Ectodermal cell (in vitro differentiated cells): ENCODE results near the gene DIP2C.

Experiments
- H3K27ac ChIP-seq: 2 replicates; pipeline ENCODE4 v1.7.0; 2013; ENCODE audit warnings: mild to moderate bottlenecking, low read depth, low read length; ENCODE audit not compliant: insufficient read depth, poor library complexity, severe bottlenecking
- H3K27me3 ChIP-seq: 2 replicates; pipeline ENCODE4 v1.7.0; 2013; ENCODE audit warnings: mild to moderate bottlenecking, low read length; ENCODE audit not compliant: insufficient read depth, control insufficient read depth, poor library complexity, severe bottlenecking
- H3K36me3 ChIP-seq: one replicate; pipeline ENCODE4 v1.7.0; 2013; ENCODE audit warnings: low read length; ENCODE audit not compliant: control insufficient read depth, insufficient read depth
- H3K4me1 ChIP-seq: one replicate; pipeline ENCODE4 v1.7.0; 2013; ENCODE audit warnings: low read length; ENCODE audit not compliant: control insufficient read depth, insufficient read depth
- H3K4me3 ChIP-seq: 2 replicates; pipeline ENCODE4 v1.7.0; 2013; ENCODE audit warnings: low read depth, low read length, control low read depth; ENCODE audit not compliant: insufficient read depth
- H3K9me3 ChIP-seq: 2 replicates; pipeline ENCODE4 v1.7.0; 2013; ENCODE audit warnings: mild to moderate bottlenecking, low read length, moderate library complexity; ENCODE audit not compliant: control insufficient read depth
- WGBS, 2 experiments: methylation state at CpG; one replicate each; pipeline ENCODE4 v1.1.7; 2013; ENCODE audit warnings: missing lambda C conversion rate in 2 of 2; 5-methylcytosine and 5-hydroxymethylcytosine counted together

DIP2C gene

DNA sequence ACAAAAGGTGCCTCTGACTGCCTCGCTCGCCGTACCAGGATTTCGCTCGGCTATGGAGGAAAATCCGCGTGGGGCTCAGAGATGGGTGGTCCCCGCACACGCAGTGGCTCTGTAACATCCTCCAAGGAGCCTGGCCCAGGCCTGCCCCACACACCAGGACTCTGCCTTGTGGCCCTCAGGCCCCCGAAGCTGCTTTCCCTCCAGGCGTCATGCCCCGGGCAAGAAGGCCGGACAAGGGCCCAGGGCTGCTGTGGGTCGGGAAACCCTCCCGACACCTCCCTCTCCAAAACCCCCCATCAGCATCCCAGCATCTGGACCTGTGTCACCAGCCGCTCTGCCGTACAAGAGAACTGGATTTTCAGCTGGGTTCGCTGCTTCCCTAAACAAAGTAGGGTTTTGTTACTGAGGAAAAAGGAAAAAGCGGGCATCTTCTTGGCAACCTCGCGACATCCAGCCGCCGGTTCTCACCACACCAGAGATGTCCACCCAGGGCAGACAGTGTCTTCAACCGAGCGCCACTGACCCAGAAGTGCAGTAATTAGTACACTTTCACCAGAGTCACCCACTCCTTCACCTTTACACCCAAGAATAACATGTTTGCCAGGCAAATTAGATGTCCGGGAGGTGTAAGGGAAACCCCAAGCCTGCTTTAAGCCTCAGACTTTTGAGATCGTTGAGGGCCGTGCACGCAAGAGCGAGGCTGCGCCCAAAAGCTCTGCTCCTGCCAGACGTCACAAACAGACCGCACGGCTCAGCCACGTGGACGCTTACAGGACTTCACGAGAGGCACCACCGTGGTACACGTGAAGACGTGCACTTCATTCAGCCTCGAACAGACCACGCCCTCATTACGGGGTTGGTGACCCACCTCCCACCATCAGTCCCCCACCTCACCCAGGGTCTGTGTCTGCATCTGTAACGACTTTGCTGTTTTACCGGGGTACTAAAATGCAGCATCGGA is 62.2 kb downstream of the DIP2C start:
- no peaks in the 10 kb centered on the region for H3K9me3 ChIP-seq
- H3K27ac ChIP-seq, result no peak overlapping the region
- H3K36me3 ChIP-seq, result no peaks in the 10 kb centered on the region
- peaks cover 6% of the 10 kb centered on the region for H3K27me3 ChIP-seq
- WGBS, 2 experiments, result 92% methylated on average over 46 of the region's 46 CpGs
- H3K4me3 ChIP-seq, result no peak overlapping the region
- H3K4me1 ChIP-seq, result peaks cover 34% of the 10 kb centered on the region

DNA sequence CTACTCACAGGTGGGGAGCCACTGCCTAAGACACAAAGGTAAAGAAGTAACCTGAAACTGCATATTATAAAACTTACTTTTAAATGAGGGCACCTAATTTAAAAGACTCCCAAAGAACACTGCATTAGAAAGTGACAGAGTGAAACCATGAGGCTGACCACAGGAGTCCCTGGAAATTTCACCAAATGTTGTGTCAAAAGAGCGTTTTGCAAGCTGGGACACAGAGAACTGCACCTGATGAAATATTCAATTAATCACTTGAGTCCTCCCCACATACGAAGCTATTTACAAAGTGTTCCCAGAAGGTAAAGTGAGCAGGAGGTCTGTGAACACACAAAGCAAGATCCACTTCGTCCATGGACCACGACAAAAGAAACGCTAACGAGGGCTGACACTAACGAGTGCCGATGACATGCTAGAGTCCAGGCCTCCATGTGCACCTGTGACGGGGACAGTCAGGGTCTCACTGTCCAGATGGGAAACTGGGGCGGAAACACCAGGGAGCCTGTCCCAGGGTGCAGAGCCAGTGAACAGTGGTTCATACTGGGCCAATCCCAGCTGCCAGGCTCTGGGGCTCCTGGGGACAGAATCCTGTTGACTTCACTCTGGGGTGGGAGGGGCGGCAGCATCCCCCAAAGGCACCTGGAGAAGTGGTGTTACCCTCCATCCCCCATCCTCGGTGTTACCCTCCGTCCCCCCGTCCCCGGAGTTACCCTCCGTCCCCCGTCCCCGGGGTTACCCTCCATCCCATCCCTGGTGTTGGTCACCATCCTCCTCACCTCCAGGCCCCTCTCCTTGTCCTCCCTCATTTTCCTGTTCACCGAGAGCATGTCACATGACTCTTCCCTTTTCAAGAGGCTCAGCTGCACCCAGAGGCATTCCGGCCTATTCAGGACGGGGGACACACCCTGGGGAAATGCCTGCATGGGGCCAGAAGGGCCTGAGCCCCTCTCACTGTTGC is 63.4 kb downstream of the DIP2C start:
- H3K4me1 ChIP-seq, result peaks cover 30% of the 10 kb centered on the region
- H3K27me3 ChIP-seq, result peaks cover 6% of the 10 kb centered on the region
- H3K4me3 ChIP-seq, result no peak overlapping the region
- WGBS, 2 experiments, result 87 to 88% methylated on average over 21 of the region's 21 CpGs
- H3K36me3 ChIP-seq, result no peaks in the 10 kb centered on the region
- no peaks in the 10 kb centered on the region for H3K9me3 ChIP-seq
- peak overlapping the region; percentile 39 for H3K27ac ChIP-seq

DNA sequence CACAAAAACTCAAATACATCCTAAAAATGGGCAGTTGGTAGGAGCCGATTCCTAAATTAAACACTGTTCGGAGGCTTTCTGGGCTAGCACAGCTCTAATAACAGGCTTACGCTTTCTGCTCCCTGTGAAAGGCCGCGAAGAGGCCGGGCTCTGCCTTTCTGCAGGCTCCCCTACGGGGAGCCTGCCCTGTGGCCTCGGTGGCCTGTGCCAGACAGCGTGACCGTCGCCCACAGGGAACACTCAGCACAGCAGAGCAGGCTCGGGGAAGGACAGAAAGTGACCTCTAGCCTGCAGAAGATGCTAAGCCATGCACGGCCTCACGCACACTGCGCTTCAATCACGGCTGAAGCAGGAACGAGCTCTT is 64.2 kb downstream of the DIP2C start:
- no peaks in the 10 kb centered on the region for H3K36me3 ChIP-seq
- H3K4me3 ChIP-seq, result no peak overlapping the region
- H3K27ac ChIP-seq, result peak overlapping the region; percentile 0
- H3K4me1 ChIP-seq, result peaks cover 29% of the 10 kb centered on the region
- WGBS, 2 experiments, result 55% methylated on average over 17 of the region's 17 CpGs
- H3K27me3 ChIP-seq, result peaks cover 6% of the 10 kb centered on the region
- no peaks in the 10 kb centered on the region for H3K9me3 ChIP-seq

DNA sequence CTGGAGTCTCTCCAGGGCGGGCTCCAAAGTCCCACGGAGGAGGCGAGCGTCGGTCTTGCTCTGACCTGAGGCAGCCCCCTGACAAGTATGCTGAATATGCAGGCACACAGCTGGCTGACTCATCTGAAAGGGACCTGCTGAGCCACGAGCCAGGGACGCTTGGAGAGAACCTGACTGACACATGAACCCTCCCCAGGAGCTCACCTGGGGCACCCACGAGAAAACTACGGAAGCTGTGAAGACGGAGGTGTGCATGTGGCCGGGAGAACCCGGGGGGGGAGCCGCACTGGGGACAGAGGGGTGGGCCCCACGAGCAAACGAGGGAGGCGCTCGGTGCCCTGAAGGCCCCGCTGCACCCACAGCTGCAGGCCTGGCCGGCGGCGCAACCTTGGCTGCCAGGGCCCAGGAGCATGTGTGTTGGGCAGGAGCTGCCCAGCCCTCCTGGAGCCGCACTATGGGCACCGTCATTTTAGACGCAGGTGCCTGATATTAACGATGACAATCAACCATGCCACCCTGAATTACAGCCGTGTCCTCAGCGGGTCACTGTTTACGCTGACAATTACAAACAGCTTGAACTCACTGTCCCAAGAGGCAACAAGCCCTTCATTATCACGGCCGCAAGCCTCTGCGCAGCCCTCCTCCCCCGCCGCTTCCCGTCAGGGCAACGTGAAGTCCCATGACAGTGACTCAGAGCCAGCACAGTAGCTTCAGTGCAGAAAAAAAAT is 64.7 kb downstream of the DIP2C start:
- WGBS, 2 experiments, result 21 to 23% methylated on average over 35 of the region's 35 CpGs
- Histone ChIP-seq H3K4me1 (peaks cover 29% of the 10 kb centered on the region), H3K4me3 (no peak overlapping the region), H3K27ac (peak overlapping the region; percentile 0), H3K27me3 (peaks cover 6% of the 10 kb centered on the region), H3K36me3 (no peaks in the 10 kb centered on the region), H3K9me3 (no peaks in the 10 kb centered on the region)

DNA sequence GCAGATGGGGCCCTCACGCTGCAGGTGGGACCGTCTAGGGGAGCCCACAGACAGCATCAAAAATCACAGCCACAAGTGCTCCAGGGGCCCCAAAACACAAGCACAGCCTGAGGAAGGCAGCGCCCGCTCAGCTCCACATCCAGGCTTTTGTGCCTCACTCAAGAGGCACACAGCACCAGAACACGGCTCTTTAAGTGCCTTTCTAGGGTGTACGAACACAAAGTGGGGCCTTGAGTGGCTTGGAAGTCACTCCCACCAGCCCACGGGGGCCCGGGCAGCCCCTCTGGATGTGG is 65.2 kb downstream of the DIP2C start:
- WGBS, 2 experiments, result 49 to 56% methylated on average over 8 of the region's 8 CpGs
- no peak overlapping the region for H3K4me3 ChIP-seq
- H3K4me1 ChIP-seq, result peaks cover 29% of the 10 kb centered on the region
- peaks cover 6% of the 10 kb centered on the region for H3K27me3 ChIP-seq
- H3K9me3 ChIP-seq, result no peaks in the 10 kb centered on the region
- H3K36me3 ChIP-seq, result no peaks in the 10 kb centered on the region
- no peak overlapping the region for H3K27ac ChIP-seq

DNA sequence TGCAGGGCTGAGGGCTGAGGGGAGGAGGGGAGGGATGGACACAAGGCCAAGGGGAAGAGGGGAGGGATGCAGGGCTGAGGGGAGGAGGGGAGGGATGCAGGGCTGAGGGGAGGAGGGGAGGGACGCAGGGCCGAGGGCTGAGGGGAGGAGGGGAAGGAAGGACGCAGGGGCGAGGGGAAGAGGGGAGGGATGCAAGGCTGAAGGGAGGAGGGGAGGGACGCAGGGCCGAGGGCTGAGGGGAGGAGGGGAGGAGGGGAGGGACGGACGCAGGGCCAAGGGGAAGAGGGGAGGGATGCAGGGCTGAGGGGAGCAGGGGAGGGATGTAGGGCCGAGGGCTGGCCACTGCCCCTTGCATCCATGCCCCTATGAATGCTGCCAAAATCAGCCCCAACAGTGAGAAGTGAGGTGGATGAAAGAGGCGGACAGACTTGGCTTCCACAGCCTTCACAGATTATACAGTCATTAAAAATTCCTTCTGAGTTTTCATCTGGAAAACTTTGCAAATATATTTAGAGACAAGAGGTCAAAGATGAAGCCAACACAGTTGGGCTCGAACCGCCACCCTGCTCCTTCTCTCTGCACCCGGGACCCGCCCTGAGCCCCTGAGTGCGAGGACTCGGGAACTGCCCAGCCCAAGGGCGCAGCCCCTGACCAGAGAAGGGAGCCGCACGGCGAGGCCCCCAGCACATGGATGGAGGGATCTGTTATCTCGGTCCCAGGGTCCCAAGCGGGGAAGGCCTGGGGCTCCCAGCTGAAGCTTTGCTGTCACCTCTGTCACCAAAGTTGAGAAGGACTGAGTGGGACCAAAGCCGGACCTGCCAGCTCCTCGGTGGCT is 65.8 kb downstream of the DIP2C start:
- H3K4me3 ChIP-seq, result no peak overlapping the region

DNA sequence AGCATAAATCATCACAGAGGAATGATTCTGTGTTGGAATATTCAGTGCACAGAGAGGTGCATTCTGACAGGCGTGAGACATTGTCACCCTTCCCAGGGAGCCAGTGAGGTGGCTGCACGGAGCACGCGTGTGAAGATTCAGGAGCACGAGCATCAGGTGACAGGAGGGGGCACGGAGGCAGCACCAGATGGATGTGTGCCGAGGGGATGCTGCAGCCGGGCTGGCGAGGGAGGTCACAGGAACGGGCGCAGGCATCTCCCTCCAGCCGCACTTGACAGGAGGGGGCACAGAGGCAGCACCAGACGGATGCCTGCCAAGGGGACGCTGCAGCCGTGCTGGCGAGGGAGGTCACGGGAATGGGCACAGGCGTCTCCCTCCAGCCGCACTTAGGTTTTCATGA is 66.5 kb downstream of the DIP2C start:
- no peaks in the 10 kb centered on the region for H3K36me3 ChIP-seq
- peaks cover 6% of the 10 kb centered on the region for H3K27me3 ChIP-seq
- no peak overlapping the region for H3K4me3 ChIP-seq
- no peak overlapping the region for H3K27ac ChIP-seq
- 94 to 96% methylated on average over 19 of the region's 19 CpGs for WGBS, 2 experiments
- H3K4me1 ChIP-seq, result peaks cover 29% of the 10 kb centered on the region
- H3K9me3 ChIP-seq, result no peaks in the 10 kb centered on the region

More for the DNA sequence above, 65.8 kb downstream of the DIP2C start:
- Histone ChIP-seq H3K27me3 (peaks cover 6% of the 10 kb centered on the region), H3K9me3 (no peaks in the 10 kb centered on the region), H3K4me1 (peaks cover 29% of the 10 kb centered on the region), H3K36me3 (no peaks in the 10 kb centered on the region), H3K27ac (no peak overlapping the region)
- 83% methylated on average over 24 of the region's 24 CpGs for WGBS, 2 experiments

DNA sequence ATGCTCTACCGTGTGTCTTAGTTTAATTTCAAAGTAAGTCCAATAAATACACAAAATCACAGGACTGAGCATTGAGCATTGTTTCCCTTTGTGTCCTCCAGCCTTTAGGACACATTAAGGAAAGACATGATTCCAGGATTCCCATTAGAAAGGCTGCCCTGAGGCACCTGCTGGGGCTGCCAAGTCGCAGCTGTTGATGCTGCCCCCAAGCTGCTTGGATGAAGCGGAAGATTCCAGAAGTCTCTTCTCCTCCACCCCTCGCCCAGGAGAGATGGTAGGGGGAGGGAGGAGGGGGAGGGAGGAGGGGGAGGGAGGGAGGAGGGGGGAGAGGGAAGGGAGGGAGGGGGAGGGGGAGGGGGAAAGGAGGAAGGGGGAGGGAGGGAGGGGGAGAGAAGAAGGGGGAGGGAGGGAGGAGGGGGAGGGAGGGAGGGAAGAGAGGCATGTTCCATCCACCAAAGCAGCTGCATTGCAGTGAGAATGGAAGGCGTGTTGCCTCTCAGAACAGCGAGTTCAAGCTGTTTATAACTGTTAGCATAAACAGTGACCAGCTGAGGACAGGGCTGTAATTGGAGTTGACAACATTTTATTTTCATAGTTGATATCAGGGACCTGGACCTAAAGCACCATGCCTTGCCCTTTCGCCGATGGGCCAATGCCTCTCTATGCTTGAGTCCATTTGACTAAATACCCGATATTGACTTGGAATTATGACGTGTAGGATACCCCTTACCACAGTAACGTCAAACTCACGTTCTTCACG is 67.3 kb downstream of the DIP2C start:
- H3K4me3 ChIP-seq, result no peak overlapping the region
- no peak overlapping the region for H3K27ac ChIP-seq
- H3K27me3 ChIP-seq, result peaks cover 6% of the 10 kb centered on the region

DNA sequence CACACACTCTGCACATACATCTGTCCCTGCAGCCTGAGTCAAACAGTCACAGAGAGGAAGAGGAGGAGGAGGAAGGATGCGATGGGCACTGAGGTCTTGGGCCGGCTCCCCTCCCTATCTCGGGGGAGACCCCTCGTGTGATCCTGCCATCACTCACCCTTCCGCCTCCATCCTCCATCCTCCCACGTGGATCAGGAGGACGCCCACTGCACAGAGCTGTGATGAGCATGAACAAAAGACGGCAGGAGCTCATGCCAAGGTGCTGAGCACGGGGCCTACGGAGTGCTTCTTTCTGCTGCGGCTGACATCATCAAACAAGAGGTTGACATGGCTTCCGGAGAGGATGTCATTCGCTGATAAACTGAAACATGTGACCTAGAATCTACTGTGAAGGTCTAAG is 68.0 kb downstream of the DIP2C start:
- WGBS, 2 experiments, result 93 to 94% methylated on average over 13 of the region's 13 CpGs

More for the DNA sequence above, 67.3 kb downstream of the DIP2C start:
- Histone ChIP-seq H3K4me1 (peaks cover 29% of the 10 kb centered on the region), H3K36me3 (no peaks in the 10 kb centered on the region), H3K9me3 (no peaks in the 10 kb centered on the region)
- WGBS, 2 experiments, result 92 to 94% methylated on average over 11 to 12 of the region's 13 CpGs

More for the DNA sequence above, 68.0 kb downstream of the DIP2C start:
- Histone ChIP-seq H3K36me3 (no peaks in the 10 kb centered on the region), H3K27ac (no peak overlapping the region), H3K27me3 (peaks cover 6% of the 10 kb centered on the region), H3K9me3 (no peaks in the 10 kb centered on the region), H3K4me3 (no peak overlapping the region), H3K4me1 (peaks cover 27% of the 10 kb centered on the region)
